GM13977 (cell line): ENCODE data around the gene LRRC46.

ENCODE experiments used
- DNase-seq: peaks from one replicate; pipeline ENCODE4 v3.0.0; 2012; ENCODE audit warnings: low spot score
- in situ Hi-C: fragments of 300-500 bp; cut with MboI; formaldehyde crosslinking; loops from one replicate; pipeline ENCODE4 v1.12.0; 2022; ENCODE audit warnings: low sequenced_read_pairs, low pct_unique_long_range_greater_than_20kb, mixed read lengths, inconsistent platforms; ENCODE audit not compliant: unreplicated experiment
- TF ChIP-seq, protein P1 (sequence below): IDR thresholded peaks from 2 replicates; pipeline ENCODE4 v1.5.1; 2012; ENCODE audit warnings: mild to moderate bottlenecking, control low read depth; ENCODE audit not compliant: insufficient read depth; ENCODE audit errors: extremely low read depth, missing control alignments

LRRC46 gene

GRCh38 chr17:47813512-47814031, 17.9 kb upstream of the LRRC46 start:
- in situ Hi-C loops: no loop called here
- no peak for DNase-seq
- TF ChIP-seq, protein P1, sequence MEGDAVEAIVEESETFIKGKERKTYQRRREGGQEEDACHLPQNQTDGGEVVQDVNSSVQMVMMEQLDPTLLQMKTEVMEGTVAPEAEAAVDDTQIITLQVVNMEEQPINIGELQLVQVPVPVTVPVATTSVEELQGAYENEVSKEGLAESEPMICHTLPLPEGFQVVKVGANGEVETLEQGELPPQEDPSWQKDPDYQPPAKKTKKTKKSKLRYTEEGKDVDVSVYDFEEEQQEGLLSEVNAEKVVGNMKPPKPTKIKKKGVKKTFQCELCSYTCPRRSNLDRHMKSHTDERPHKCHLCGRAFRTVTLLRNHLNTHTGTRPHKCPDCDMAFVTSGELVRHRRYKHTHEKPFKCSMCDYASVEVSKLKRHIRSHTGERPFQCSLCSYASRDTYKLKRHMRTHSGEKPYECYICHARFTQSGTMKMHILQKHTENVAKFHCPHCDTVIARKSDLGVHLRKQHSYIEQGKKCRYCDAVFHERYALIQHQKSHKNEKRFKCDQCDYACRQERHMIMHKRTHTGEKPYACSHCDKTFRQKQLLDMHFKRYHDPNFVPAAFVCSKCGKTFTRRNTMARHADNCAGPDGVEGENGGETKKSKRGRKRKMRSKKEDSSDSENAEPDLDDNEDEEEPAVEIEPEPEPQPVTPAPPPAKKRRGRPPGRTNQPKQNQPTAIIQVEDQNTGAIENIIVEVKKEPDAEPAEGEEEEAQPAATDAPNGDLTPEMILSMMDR: no peak

DNA sequence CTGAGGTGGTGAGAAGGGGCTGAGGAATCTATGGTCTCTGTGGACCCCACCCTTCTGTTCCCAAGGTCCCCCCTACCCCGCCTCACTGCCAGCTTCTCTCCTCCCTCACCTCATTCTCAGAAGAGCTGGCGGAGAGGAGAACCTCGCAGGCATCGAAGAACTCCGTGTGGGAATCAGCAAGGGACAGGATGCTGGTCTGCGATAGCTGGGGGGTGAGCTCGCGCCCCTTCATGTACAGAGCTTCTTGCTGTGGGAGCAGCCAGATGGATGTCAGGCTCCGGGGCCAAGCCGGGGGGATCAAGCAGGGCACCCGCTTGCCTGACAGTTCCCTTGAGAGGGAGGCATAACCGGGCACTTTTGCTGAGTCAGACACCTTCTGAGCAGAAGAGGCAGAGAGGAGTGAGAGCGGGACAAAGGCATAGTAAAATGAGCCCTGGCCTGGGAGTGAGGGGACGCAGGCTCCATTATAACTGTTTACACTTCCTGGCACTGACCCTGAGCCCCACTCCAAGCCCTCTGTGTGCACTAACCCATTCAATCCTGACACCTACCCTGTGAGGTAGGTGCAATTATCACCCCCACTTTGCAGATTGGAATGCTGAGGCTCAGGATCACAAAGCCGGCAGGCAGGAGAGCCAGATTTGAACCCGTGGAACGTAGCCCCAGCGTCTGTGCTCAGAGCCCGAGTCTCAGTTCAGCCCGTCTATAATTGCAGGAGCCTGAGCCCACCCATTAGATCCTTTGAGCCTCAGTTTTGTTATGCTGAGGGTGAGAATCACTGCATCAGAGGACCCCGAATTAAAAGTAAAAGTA, 16.2 kb upstream of the LRRC46 start:
- no peak for DNase-seq
- in situ Hi-C loops: no loop called here
- TF ChIP-seq, protein P1: no peak

GRCh38 chr17:47816111-47816735, 15.2 kb upstream of the LRRC46 start:
- in situ Hi-C loops: no loop called here
- no peak for DNase-seq
- TF ChIP-seq, protein P1: no peak

- DNase-seq: no peak
- in situ Hi-C loops: no loop called here
- TF ChIP-seq, protein P1: no peak
Measured at GRCh38 chr17:47816947-47817346, 14.5 kb upstream of the LRRC46 start.

DNA sequence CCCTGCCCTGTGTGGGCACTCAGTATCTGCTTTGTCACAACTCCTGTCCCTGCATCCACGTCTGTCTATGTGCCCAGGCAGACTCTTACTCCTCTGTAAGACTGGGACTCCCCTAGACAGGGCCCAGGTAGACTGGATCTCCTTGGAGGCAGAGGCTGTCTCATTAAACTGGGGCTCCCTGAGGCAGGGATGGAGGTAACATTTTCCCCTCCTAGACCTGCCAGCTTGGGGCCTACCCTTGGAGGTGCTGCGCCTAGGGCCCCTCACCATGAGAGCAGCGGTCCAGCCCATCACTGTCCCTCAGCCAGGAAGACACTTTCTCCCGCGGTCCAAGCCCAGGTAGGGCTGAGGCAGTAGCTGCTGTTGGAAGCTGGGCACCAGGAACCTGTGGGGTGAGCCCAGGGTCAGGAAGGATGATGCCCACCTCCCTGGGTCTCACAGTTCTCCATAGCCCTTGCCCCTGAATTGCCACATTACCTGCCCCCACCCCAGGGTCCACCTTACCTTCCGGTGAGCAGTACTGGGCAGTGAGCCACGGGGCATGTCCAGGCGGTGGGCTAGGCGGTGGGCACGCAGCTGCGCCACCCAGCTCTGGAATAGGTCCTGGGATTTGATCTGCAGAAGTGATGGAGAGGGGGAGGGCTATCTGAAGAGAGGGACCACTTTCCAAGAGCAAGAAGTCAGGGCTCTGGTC, 13.3 kb upstream of the LRRC46 start:
- TF ChIP-seq, protein P1: no peak
- no peak for DNase-seq
- in situ Hi-C loops: no loop called here

- TF ChIP-seq, protein P1: no peak
- in situ Hi-C loops: no loop called here
- no peak for DNase-seq
Measured at GRCh38 chr17:47819475-47819874, 12.0 kb upstream of the LRRC46 start.
